PC-3 (cell line): ENCODE data around the gene C15orf39.

Experiments
- CTCF ChIP-seq: fragments of 300-600 bp; sonication (generic); conservative IDR thresholded peaks from 2 replicates; pipeline ENCODE4 v1.5.1; 2017; ENCODE audit warnings: antibody characterized with exemption, low read depth, mild to moderate bottlenecking, low read length
- EZH2phosphoT487 ChIP-seq: fragments of 300-600 bp; sonication (generic); IDR thresholded peaks from 2 replicates; pipeline ENCODE4 v1.6.1; 2018; ENCODE audit warnings: mild to moderate bottlenecking, antibody characterized with exemption, low read length, borderline replicate concordance

GRCh38 chr15:75171408-75171807, 30.3 kb upstream of the C15orf39 start:
- TF ChIP-seq CTCF, result no peak
- TF ChIP-seq EZH2phosphoT487, result no peak
